ENCODE data around the gene ST6GALNAC6.

GRCh38 chr9:127893392-127893791 is 6.0 kb downstream of the ST6GALNAC6 start:
- TF ChIP-seq POLR2A (IDR thresholded peaks at IDR 0.05) (no peak), CTCF (IDR thresholded peaks at IDR 0.05) (no peak)

All from heart left ventricle (tissue), 13 donors.